IPS-18a (cell line): ENCODE results near the gene ABHD6.
"Not testable (repeated sequence)": the region's sequence is repeated elsewhere in the genome, so short reads cannot be mapped to it uniquely, and the experiment has no call there.

Experiments used
- H3K27ac ChIP-seq: one replicate; pipeline ENCODE4 v1.5.1; 2013; ENCODE audit warnings: low read length
- H3K27me3 ChIP-seq: one replicate; pipeline ENCODE4 v1.6.1; 2013; ENCODE audit warnings: mild to moderate bottlenecking, low read length; ENCODE audit not compliant: control insufficient read depth, insufficient read depth
- H3K36me3 ChIP-seq: one replicate; pipeline ENCODE4 v1.6.1; 2013; ENCODE audit warnings: low read depth, low read length; ENCODE audit not compliant: control insufficient read depth
- H3K4me1 ChIP-seq: one replicate; pipeline ENCODE4 v1.6.1; 2013; ENCODE audit warnings: low read depth, low read length; ENCODE audit not compliant: control insufficient read depth
- H3K4me3 ChIP-seq: one replicate; pipeline ENCODE4 v1.5.1; 2013; ENCODE audit warnings: low read length
- H3K9ac ChIP-seq: one replicate; pipeline ENCODE4 v1.6.1; 2013; ENCODE audit warnings: mild to moderate bottlenecking, low read length, moderate library complexity
- H3K9me3 ChIP-seq: one replicate; pipeline ENCODE4 v1.6.1; 2013; ENCODE audit warnings: low read depth, low read length; ENCODE audit not compliant: control insufficient read depth

ABHD6 gene

DNA sequence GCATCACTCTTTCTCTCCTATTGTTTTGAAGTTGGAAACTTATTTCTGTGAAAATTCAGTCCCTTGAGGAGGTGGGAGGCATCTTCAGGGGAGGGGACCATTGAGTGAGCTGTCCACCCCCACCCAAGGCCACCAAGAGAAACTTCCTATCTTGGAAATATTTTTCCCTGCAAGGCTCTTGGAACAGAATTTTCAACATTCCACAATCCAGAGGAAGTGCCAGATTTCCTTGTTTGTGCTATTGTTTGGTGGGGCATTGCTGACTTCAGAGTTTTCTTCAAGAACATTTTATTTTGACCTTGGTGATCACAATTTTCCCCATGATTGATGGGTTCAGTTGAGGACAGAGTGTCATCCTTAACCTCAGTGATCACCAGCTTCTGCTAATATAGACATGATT lies 38.8 kb upstream of the ABHD6 start:
- no peak overlapping the region for H3K27ac ChIP-seq

DNA sequence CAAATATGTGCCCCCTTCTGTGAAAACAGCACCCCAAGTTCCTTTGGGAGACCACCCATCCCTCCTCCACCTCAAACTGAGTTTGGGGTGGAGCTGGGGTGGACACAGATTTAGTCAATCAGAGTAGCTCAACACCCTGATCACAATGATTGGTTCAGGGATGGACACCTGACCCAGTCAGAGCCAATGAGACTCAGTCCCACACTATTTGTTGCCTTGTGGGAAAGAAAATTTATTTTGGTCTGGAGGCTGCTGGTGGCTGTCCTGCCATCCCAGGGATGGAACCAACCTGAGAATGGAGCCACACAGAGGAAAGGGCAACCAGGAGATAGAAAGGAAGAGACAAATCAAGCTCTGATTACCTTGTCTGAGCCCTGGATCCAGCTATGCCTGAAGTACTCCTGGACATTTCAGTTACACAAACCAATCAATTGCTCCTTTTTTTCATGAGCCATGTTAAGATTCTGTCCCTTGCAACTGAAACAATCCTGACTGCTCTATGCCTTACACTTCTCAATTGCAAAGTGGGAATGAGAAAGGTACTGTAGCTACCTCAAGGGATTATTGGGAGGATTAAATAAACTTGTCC lies 37.4 kb upstream of the ABHD6 start:
- no peaks in the 10 kb centered on the region for H3K36me3 ChIP-seq
- no peak overlapping the region for H3K27ac ChIP-seq
- no peaks in the 10 kb centered on the region for H3K27me3 ChIP-seq
- no peak overlapping the region for H3K4me3 ChIP-seq
- H3K9me3 ChIP-seq = no peaks in the 10 kb centered on the region
- H3K9ac ChIP-seq = no peak overlapping the region
- H3K4me1 ChIP-seq = no peaks in the 10 kb centered on the region

More for the DNA sequence above, 38.8 kb upstream of the ABHD6 start:
- Histone ChIP-seq H3K4me3 (no peak overlapping the region), H3K9me3 (no peaks in the 10 kb centered on the region), H3K4me1 (no peaks in the 10 kb centered on the region), H3K36me3 (no peaks in the 10 kb centered on the region), H3K9ac (no peak overlapping the region), H3K27me3 (no peaks in the 10 kb centered on the region)

DNA sequence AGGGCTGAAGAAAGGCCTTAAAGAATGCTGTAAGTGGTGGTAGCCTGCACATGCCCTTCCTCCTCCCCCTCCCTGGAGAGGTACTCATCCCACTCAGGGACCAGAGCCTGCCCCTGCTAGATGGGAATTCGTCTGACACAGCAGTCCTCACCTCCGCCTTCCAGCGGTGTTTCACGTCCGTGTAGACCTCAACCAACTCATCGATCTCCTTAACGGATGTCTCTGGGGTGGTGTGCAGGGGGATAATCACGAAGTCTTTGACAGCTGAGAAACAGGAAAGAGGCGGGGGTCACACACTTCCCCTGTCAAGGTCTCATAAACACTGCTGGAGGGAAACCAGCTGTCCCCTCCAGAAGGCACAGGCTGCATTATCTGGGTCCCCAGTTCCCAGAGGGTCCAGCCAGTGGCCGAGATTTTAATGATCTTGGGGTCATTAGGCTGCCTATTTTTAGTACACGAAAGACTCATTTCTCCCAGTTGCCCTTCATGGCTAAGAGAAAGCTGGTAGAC lies 36.7 kb upstream of the ABHD6 start:
- H3K9ac ChIP-seq = no peak overlapping the region
- H3K27me3 ChIP-seq = no peaks in the 10 kb centered on the region
- H3K4me3 ChIP-seq = no peak overlapping the region
- no peak overlapping the region for H3K27ac ChIP-seq
- no peaks in the 10 kb centered on the region for H3K9me3 ChIP-seq
- H3K4me1 ChIP-seq = no peaks in the 10 kb centered on the region
- H3K36me3 ChIP-seq = no peaks in the 10 kb centered on the region

DNA sequence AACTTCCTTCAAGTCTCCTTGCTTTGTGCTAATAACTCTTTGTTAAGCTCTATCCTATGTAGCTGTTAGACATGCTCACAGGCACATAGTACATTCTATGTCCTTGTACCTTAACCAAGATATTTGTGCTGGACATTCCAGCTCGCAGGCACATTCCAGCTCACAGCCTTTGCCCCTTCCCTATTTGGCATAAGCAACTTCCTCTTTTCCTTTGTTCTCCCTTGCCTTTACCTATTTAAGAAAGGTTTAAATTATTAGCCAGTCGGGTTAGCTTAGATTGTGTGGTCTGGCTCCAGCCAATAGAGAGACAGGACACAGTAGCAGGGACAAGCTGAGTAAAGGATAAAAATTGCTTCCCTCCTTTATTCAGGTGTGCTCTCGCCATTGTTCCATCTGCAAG lies 36.1 kb upstream of the ABHD6 start:
- H3K4me1 ChIP-seq, H3K9me3 ChIP-seq, H3K36me3 ChIP-seq, H3K27ac ChIP-seq, H3K9ac ChIP-seq, H3K27me3 ChIP-seq, H3K4me3 ChIP-seq: not testable (repeated sequence)

DNA sequence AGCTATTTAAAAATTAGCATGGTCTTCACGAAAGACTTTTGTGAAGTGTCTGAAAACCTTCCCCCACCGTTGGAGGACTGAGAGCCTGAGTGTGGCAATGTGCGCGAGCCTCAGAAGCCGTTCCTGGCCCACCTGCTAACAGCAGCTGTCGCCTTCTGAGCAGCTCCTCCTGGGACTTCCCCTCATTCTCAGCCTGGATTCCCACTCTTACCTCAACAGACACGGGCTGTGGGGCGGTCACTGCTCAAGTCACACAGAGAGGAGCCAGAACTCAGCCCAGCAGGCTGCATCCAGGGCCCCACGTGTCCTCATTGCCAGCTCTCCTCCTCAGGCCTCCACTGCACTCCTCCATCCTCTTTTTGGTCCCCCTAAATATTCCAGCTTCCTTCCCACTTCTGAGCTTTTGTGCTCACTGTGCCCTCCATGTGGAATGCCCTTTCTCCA lies 34.7 kb upstream of the ABHD6 start:
- Histone ChIP-seq H3K4me3 (no peak overlapping the region), H3K36me3 (no peaks in the 10 kb centered on the region), H3K27me3 (no peaks in the 10 kb centered on the region), H3K9ac (no peak overlapping the region), H3K9me3 (no peaks in the 10 kb centered on the region), H3K4me1 (no peaks in the 10 kb centered on the region), H3K27ac (no peak overlapping the region)

DNA sequence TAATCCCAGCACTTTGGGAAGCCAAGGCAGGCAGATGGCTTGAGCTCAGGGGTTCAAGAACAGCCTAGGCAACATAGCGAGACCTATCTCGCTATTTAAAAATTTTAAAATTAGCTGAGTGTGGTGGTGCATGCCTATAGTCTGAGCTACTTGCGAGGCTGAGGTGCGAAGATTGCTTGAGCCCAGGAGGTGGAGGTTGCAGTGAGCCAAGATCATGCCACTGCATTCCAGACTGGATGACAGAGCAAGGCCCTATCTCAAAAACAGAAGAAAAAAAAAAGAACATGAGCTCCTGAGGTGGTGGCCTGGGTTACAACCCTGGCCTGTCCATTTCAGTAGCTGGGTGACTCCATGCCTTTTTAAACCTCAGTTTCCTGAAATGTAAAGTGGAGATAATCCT lies 34.1 kb upstream of the ABHD6 start:
- no peaks in the 10 kb centered on the region for H3K4me1 ChIP-seq
- H3K9me3 ChIP-seq = no peaks in the 10 kb centered on the region
- H3K4me3 ChIP-seq = no peak overlapping the region
- no peaks in the 10 kb centered on the region for H3K36me3 ChIP-seq
- H3K9ac ChIP-seq = no peak overlapping the region
- no peak overlapping the region for H3K27ac ChIP-seq
- H3K27me3 ChIP-seq = no peaks in the 10 kb centered on the region

DNA sequence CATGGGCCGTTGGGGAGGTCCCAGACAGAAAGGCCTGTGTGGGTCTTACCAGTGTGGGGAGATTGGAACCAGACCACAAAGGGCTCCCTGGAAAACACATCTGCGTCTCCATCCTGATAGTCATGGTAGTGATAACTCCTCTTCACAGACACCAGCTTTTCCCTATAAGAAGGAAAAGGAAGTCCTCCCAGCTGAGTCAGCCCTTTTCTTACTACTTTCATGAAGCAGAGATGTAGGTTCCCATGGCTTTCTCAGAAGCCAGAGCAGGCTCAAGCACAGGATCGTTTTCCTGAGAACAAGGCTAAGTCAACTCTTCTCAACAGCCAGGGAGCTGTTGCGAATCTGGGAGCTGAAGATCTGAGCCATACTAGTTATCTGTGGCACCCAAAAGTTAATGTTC lies 32.9 kb upstream of the ABHD6 start:
- no peak overlapping the region for H3K9ac ChIP-seq
- H3K4me1 ChIP-seq = no peaks in the 10 kb centered on the region
- H3K27ac ChIP-seq = no peak overlapping the region
- H3K36me3 ChIP-seq = no peaks in the 10 kb centered on the region
- H3K4me3 ChIP-seq = no peak overlapping the region
- no peaks in the 10 kb centered on the region for H3K27me3 ChIP-seq
- H3K9me3 ChIP-seq = no peaks in the 10 kb centered on the region

DNA sequence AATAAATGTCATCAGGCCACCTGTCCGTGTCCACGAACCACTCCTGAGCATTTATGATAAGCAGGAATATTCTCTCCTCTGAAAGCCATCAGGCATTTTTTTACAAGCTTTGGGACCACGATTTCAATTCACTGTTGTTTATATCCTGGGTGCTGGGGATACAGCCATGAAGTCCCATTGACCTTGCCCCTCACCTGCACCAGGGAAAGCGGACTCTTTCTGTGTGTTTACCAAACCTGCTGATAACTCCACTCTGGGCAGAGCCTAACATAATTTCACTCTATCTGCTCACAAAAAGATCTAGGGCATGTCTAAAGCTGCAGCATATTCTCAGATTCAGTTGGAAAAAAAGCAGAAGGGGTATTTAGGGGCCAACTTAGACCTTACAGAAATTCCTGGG lies 31.6 kb upstream of the ABHD6 start:
- H3K27ac ChIP-seq = no peak overlapping the region
- no peaks in the 10 kb centered on the region for H3K27me3 ChIP-seq
- no peak overlapping the region for H3K4me3 ChIP-seq
- H3K4me1 ChIP-seq = no peaks in the 10 kb centered on the region
- no peaks in the 10 kb centered on the region for H3K36me3 ChIP-seq
- H3K9ac ChIP-seq = no peak overlapping the region
- no peaks in the 10 kb centered on the region for H3K9me3 ChIP-seq

DNA sequence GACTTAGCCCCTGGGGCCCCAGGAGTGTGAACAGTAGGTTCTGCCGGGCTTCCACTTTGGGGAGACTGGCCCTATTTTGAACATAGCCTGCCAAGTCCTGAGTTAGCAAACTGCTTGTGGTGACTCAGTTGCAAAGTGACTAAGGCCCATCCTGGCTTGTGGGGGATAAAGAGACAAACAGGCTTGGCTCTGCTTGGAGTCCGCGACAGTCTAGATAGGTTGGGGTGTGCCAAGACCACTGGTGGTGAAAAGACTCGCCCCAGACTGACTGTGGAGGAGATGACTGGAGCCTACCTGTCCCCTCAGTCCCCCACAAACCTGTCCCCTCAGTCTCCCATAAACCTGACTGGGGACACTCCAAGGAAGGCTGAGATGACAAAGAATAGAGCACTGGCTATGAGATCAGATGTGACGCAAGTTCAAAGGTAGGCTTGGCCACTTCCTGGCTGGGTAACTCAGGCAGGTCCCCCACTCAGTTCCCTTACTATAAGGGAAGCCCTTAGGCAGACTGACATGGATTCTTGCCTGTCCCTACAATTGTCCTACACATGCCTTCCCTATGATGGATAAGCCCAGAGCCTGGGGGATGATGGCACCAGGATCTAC lies 31.1 kb upstream of the ABHD6 start:
- Histone ChIP-seq H3K4me3 (no peak overlapping the region), H3K9ac (no peak overlapping the region), H3K27ac (no peak overlapping the region), H3K36me3 (no peaks in the 10 kb centered on the region), H3K9me3 (no peaks in the 10 kb centered on the region), H3K27me3 (no peaks in the 10 kb centered on the region), H3K4me1 (no peaks in the 10 kb centered on the region)

DNA sequence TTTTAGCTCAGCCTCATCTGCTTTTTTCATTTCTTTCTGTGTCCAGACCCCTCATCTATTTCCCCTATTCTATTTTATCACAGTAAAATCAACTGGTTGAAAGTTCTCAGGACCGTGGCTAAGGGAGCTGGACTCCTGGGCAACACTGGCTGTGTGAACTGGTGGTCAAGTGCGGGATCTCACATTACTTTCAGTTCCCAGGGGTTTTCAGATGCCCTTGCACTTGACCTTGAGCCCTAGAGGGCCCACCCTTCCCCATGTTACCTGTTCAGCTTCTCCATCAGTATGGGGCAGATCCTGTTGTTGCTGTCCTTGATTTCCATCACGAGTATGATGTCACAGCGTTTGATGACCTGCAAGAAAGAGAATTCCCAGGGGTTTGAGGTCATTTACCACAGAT lies 29.6 kb upstream of the ABHD6 start:
- H3K36me3 ChIP-seq = no peaks in the 10 kb centered on the region
- no peak overlapping the region for H3K4me3 ChIP-seq
- no peak overlapping the region for H3K9ac ChIP-seq
- no peaks in the 10 kb centered on the region for H3K27me3 ChIP-seq
- no peaks in the 10 kb centered on the region for H3K9me3 ChIP-seq
- H3K4me1 ChIP-seq = no peaks in the 10 kb centered on the region
- no peak overlapping the region for H3K27ac ChIP-seq

DNA sequence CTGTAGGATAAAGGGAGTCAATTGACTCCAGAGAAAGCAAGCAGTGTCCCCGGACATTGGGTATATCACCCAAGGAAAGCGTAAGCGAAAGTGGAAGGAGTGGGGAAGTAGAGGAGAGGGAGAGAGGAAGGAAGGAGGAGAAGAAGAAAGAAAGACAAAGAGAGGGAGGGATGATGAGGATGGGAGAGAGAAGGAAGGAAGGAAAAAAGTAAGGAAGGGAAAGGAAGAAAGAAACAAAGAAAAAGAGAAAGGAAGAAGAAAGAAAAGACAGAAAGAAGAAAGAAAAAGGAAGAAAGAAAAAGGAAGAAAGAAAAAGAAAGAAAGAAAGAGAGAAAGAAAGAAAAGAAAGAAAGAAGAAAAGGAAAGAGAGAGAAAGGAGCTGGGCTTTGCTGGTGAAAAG lies 27.7 kb upstream of the ABHD6 start:
- Histone ChIP-seq H3K4me3 (no peak overlapping the region), H3K4me1 (no peaks in the 10 kb centered on the region), H3K9ac (no peak overlapping the region), H3K36me3 (no peaks in the 10 kb centered on the region), H3K27me3 (no peaks in the 10 kb centered on the region), H3K9me3 (no peaks in the 10 kb centered on the region), H3K27ac (no peak overlapping the region)

DNA sequence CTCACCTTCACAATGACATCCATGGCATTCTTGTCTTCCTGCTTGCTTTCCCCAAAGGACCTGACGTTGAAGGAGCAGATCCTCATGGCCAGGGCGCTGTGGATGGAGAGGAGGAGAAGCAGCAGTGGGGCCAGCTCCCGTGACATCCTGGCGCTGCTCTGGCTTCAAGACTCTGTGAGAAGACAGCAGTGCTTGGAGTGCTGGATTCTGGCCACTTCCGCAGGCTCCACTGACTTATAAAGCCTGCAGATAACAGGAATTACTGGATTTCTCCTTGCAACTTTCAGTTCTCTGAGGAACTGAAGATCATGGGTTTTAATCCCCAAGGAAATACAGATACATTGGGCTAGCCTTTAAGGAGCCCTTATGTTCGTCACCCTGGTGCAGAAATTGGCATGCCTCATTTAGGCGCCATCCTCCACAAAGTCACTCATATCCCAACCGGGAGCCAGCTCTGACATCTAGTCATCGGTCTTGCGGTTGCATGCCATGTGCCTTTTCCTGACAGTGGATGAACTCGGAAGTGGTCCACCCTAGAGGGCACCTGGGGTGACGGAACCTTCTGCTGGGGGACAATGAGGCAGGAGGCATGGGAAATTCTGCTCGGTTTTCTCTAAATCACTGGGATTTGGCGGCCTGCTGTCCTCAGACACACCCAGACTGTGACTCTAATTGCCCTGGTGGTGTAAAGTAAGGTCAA lies 26.7 kb upstream of the ABHD6 start, which contains the start of gene DNASE1L3:
TSS of gene DNASE1L3 (minus strand) at position 212 of the 700 bp plus-strand sequence. CDS start at position 146, 66 bp downstream.
- H3K9me3 ChIP-seq = no peaks in the 10 kb centered on the region
- H3K4me3 ChIP-seq = no peak within 1 kb of the TSS
- H3K9ac ChIP-seq = no peak within 1 kb of the TSS
- no peaks in the 10 kb centered on the region for H3K36me3 ChIP-seq
- H3K27me3 ChIP-seq = no peaks in the 10 kb centered on the region
- no peaks in the 10 kb centered on the region for H3K4me1 ChIP-seq
- no peak within 1 kb of the TSS for H3K27ac ChIP-seq
